SJSA1 (cell line): Measurements from ENCODE around the gene DNER. TPM values are rescaled to one million over a fixed set of nuclear protein-coding genes. Genes with fewer than 3 reads are reported as not detected.
"Not testable (repeated sequence)": the region's sequence is repeated elsewhere in the genome, so short reads cannot be mapped to it uniquely, and the experiment has no call there.

Experiments
- DNase-seq, 2 experiments: peaks; one replicate each; pipeline ENCODE4 v3.0.0-alpha.2; 2015 to 2020; ENCODE audit warnings: low spot score in 2 of 2, low read depth in 1 of 2
- H3K27ac ChIP-seq: fragments of 250-450 bp; sonication (Bioruptor Pico); 2 replicates; pipeline ENCODE4 v1.5.1; 2020; ENCODE audit warnings: mild to moderate bottlenecking, moderate library complexity
- H3K27me3 ChIP-seq: fragments of 250-450 bp; sonication (Bioruptor Pico); replicated peaks from 2 replicates; pipeline ENCODE4 v1.5.1; 2020; ENCODE audit warnings: mild to moderate bottlenecking, moderate library complexity
- H3K36me3 ChIP-seq: fragments of 250-450 bp; sonication (Bioruptor Pico); 2 replicates; pipeline ENCODE4 v1.5.1; 2020; ENCODE audit warnings: mild to moderate bottlenecking
- H3K4me1 ChIP-seq: fragments of 250-450 bp; sonication (Bioruptor Pico); replicated peaks from 2 replicates; pipeline ENCODE4 v1.6.1; 2021; ENCODE audit warnings: mild to moderate bottlenecking
- H3K4me3 ChIP-seq: fragments of 250-450 bp; sonication (Bioruptor Pico); 2 replicates; pipeline ENCODE4 v1.5.1; 2020; ENCODE audit warnings: mild to moderate bottlenecking
- H3K9me3 ChIP-seq: fragments of 250-450 bp; sonication (Bioruptor Pico); replicated peaks from 2 replicates; pipeline ENCODE4 v1.5.1; 2020; ENCODE audit warnings: mild to moderate bottlenecking
- total RNA-seq: library from RNA; depleted of rRNA; stranded (reverse); fragments of >200 nt; shearing (Covaris generic); gene quantifications from 2 replicates; pipeline ENCODE4 v1.2.3, GENCODE V29; 2014; rRNA removed

Gene DNER, protein sequence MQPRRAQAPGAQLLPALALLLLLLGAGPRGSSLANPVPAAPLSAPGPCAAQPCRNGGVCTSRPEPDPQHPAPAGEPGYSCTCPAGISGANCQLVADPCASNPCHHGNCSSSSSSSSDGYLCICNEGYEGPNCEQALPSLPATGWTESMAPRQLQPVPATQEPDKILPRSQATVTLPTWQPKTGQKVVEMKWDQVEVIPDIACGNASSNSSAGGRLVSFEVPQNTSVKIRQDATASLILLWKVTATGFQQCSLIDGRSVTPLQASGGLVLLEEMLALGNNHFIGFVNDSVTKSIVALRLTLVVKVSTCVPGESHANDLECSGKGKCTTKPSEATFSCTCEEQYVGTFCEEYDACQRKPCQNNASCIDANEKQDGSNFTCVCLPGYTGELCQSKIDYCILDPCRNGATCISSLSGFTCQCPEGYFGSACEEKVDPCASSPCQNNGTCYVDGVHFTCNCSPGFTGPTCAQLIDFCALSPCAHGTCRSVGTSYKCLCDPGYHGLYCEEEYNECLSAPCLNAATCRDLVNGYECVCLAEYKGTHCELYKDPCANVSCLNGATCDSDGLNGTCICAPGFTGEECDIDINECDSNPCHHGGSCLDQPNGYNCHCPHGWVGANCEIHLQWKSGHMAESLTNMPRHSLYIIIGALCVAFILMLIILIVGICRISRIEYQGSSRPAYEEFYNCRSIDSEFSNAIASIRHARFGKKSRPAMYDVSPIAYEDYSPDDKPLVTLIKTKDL
- 0.05 TPM in 1 of 2 replicates, not detected in the other for total RNA-seq

GRCh38 chr2:229714080-229714735 is at the start of gene DNER:
Gene DNER (minus strand): TSS chr2:229714555. CDS start chr2:229714423, 132 bp downstream.
- H3K27ac ChIP-seq: no peak within 1 kb of the TSS
- H3K36me3 ChIP-seq: no peaks in the 10 kb centered on the region
- no peak within 1 kb of the TSS for H3K4me3 ChIP-seq
- no peak for DNase-seq
- no peaks in the 10 kb centered on the region for H3K9me3 ChIP-seq
- H3K4me1 ChIP-seq: peaks cover 16% of the 10 kb centered on the region
- H3K27me3 ChIP-seq: peaks cover 56% of the 10 kb centered on the region

- no peak overlapping the region for H3K4me3 ChIP-seq
- H3K27me3 ChIP-seq: no peaks in the 10 kb centered on the region
- H3K27ac ChIP-seq: no peak overlapping the region
- no peak for DNase-seq
- H3K36me3 ChIP-seq: peaks cover 28% of the 10 kb centered on the region
- no peaks in the 10 kb centered on the region; the same call in 1 of the 2 replicates for H3K9me3 ChIP-seq
- H3K4me1 ChIP-seq: no peaks in the 10 kb centered on the region
Observed at GRCh38 chr2:229761663-229762062, 47.3 kb upstream of the DNER start.

- not testable (repeated sequence) for H3K27me3 ChIP-seq, DNase-seq, H3K27ac ChIP-seq, H3K9me3 ChIP-seq, H3K4me3 ChIP-seq, H3K4me1 ChIP-seq, H3K36me3 ChIP-seq
Observed at GRCh38 chr2:229757462-229757861, 43.1 kb upstream of the DNER start.

- no peaks in the 10 kb centered on the region for H3K27me3 ChIP-seq
- H3K36me3 ChIP-seq: no peaks in the 10 kb centered on the region
- no peaks in the 10 kb centered on the region for H3K4me1 ChIP-seq
- no peaks in the 10 kb centered on the region for H3K9me3 ChIP-seq
- H3K4me3 ChIP-seq: no peak overlapping the region
- DNase-seq: no peak
- no peak overlapping the region for H3K27ac ChIP-seq
Observed at GRCh38 chr2:229752970-229753729, 38.8 kb upstream of the DNER start.

DNA sequence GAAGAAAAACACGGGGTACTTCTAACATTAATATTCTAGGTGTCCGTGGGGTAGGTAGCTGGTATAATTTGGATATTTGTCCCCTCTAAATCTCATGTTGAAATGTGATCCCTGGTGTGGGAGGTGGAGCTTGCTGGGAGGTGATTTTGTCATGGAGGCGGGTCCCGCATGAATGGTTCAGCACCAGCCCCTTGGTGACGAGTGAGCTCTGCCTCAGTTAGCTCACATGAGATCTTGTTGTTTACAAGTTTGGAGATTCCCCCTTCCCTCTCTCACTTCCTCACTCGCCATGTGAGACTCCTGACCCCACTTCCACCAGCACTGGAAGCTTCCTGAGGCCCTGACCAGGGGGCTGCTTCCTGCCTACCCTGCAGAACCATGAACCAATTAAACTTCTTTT is 35.4 kb upstream of the DNER start:
- H3K27me3 ChIP-seq: no peaks in the 10 kb centered on the region
- no peaks in the 10 kb centered on the region for H3K36me3 ChIP-seq
- H3K4me1 ChIP-seq: no peaks in the 10 kb centered on the region
- H3K4me3 ChIP-seq: no peak overlapping the region
- no peaks in the 10 kb centered on the region for H3K9me3 ChIP-seq
- no peak for DNase-seq
- H3K27ac ChIP-seq: no peak overlapping the region

GRCh38 chr2:229748950-229749349 is 34.6 kb upstream of the DNER start:
- H3K9me3 ChIP-seq: no peaks in the 10 kb centered on the region
- H3K27me3 ChIP-seq: no peaks in the 10 kb centered on the region
- DNase-seq: no peak
- no peak overlapping the region for H3K4me3 ChIP-seq
- no peak overlapping the region for H3K27ac ChIP-seq
- no peaks in the 10 kb centered on the region for H3K36me3 ChIP-seq
- no peaks in the 10 kb centered on the region for H3K4me1 ChIP-seq

DNA sequence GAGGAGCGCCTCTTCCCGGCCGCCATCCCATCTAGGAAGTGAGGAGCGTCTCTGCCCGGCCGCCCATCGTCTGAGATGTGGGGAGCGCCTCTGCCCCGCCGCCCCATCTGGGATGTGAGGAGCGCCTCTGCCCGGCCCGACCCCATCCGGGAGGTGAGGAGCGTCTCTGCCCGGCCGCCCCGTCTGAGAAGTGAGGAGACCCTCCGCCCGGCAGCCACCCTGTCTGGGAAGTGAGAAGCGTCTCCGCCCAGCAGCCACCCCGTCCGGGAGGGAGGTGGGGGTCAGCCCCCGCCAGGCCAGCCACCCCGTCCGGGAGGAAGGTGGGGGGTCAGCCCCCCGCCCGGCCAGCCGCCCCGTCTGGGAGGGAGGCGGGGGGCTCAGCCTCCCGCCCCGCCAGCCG is 28.3 kb upstream of the DNER start:
- H3K27ac ChIP-seq: not testable (repeated sequence)

DNA sequence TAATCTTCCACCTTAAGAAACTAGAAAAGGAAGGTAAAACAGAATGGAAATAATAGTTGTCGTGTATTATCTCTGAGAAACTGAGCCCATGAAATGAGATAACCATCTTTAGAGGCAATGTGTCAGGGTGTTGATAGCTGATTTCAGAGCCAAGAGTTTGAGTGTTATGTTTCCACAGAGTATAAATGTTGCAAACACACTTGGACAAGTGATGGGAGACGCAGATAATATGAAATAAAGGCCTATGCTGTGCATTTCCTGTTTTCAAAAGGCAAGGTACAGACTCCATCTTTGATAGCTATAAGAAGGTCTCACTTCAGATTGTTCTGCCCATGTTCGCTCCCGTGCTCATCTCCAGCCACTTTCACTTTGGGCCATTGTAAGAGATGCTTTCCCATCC is 25.9 kb upstream of the DNER start:
- Histone ChIP-seq H3K27me3 (no peaks in the 10 kb centered on the region), H3K27ac (no peak overlapping the region), H3K4me1 (no peaks in the 10 kb centered on the region), H3K9me3 (peaks cover 2% of the 10 kb centered on the region), H3K4me3 (no peak overlapping the region), H3K36me3 (no peaks in the 10 kb centered on the region)
- DNase-seq: no peak

More for the DNA sequence above, 28.3 kb upstream of the DNER start:
- H3K27me3 ChIP-seq, H3K4me1 ChIP-seq, H3K36me3 ChIP-seq, H3K4me3 ChIP-seq, H3K9me3 ChIP-seq, DNase-seq: not testable (repeated sequence)

GRCh38 chr2:229738024-229738625 is 23.8 kb upstream of the DNER start:
- H3K4me3 ChIP-seq: no peak overlapping the region

GRCh38 chr2:229734410-229734809 is 20.1 kb upstream of the DNER start:
- no peak for DNase-seq
- Histone ChIP-seq H3K4me1 (0 out of 2 replicates have a peak, but pooled peaks cover 3% of the 10 kb centered on the region), H3K36me3 (no peaks in the 10 kb centered on the region), H3K9me3 (peaks cover 2% of the 10 kb centered on the region), H3K4me3 (no peak overlapping the region), H3K27me3 (no peaks in the 10 kb centered on the region), H3K27ac (no peak overlapping the region)

More at GRCh38 chr2:229738024-229738625, 23.8 kb upstream of the DNER start:
- no peak for DNase-seq
- Histone ChIP-seq H3K27ac (no peak overlapping the region), H3K36me3 (no peaks in the 10 kb centered on the region), H3K9me3 (peaks cover 2% of the 10 kb centered on the region), H3K27me3 (no peaks in the 10 kb centered on the region), H3K4me1 (0 out of 2 replicates have a peak, but pooled peaks cover 3% of the 10 kb centered on the region)

- no peak for DNase-seq
- Histone ChIP-seq H3K36me3 (no peaks in the 10 kb centered on the region), H3K4me3 (no peak overlapping the region), H3K4me1 (0 out of 2 replicates have a peak, but pooled peaks cover 3% of the 10 kb centered on the region), H3K27me3 (no peaks in the 10 kb centered on the region), H3K9me3 (peaks cover 2% of the 10 kb centered on the region), H3K27ac (no peak overlapping the region)
Observed at GRCh38 chr2:229733611-229734245, 19.4 kb upstream of the DNER start.

- H3K27ac ChIP-seq: no peak overlapping the region
- H3K4me3 ChIP-seq: no peak overlapping the region
- DNase-seq: no peak
- no peaks in the 10 kb centered on the region for H3K36me3 ChIP-seq
- 0 out of 2 replicates have a peak, but pooled peaks cover 3% of the 10 kb centered on the region for H3K4me1 ChIP-seq
- H3K9me3 ChIP-seq: peaks cover 2% of the 10 kb centered on the region; the same call in 1 of the 2 replicates
- H3K27me3 ChIP-seq: no peaks in the 10 kb centered on the region
Observed at GRCh38 chr2:229732897-229733296, 18.5 kb upstream of the DNER start.
